ENCODE measurements around the gene PIP4K2C.
"Not testable (repeated sequence)": the region's sequence is repeated elsewhere in the genome, so short reads cannot be mapped to it uniquely, and the experiment has no call there.

Gene PIP4K2C

GRCh38 chr12:57586832-57587429 lies 4.1 kb upstream of the PIP4K2C start:
- Histone ChIP-seq H3K9me3 (ENCODE audit: insufficient read depth, low read length, severe bottlenecking) (no peaks in the 10 kb centered on the region), H4K20me1 (ENCODE audit: insufficient read depth, low read length) (no peaks in the 10 kb centered on the region), H3K27me3 (ENCODE audit: insufficient read depth, low read length, poor library complexity) (peaks cover 9% of the 10 kb centered on the region), H3K9ac (ENCODE audit: low read depth, low read length) (no peak overlapping the region), H3K36me3 (ENCODE audit: insufficient read depth, low read length) (no peaks in the 10 kb centered on the region), H2AFZ (ENCODE audit: low read depth, low read length) (no peak overlapping the region), H3K27ac (ENCODE audit: low read length) (no peak overlapping the region), H3K4me2 (ENCODE audit: insufficient read depth, low read length) (no peak overlapping the region), H3K4me3 (ENCODE audit: low read depth in 1 of 2, low read length in 2 of 2) (no peak overlapping the region), H3K4me1 (ENCODE audit: insufficient read depth, low read length) (peaks cover 25% of the 10 kb centered on the region), H3K79me2 (ENCODE audit: insufficient read depth, low read length) (peaks cover 15% of the 10 kb centered on the region)
- DNase-seq = no peak
- no peak for ATAC-seq (ENCODE audit: insufficient read depth, low read depth)
- no peak for TF ChIP-seq EZH2 (IDR thresholded peaks at IDR 0.05; ENCODE audit: borderline replicate concordance, low read depth, low read length, severe bottlenecking)
- TF ChIP-seq CTCF (IDR thresholded peaks at IDR 0.05; ENCODE audit: borderline replicate concordance, extremely low read depth, low read length, poor library complexity, severe bottlenecking) = no peak

DNA sequence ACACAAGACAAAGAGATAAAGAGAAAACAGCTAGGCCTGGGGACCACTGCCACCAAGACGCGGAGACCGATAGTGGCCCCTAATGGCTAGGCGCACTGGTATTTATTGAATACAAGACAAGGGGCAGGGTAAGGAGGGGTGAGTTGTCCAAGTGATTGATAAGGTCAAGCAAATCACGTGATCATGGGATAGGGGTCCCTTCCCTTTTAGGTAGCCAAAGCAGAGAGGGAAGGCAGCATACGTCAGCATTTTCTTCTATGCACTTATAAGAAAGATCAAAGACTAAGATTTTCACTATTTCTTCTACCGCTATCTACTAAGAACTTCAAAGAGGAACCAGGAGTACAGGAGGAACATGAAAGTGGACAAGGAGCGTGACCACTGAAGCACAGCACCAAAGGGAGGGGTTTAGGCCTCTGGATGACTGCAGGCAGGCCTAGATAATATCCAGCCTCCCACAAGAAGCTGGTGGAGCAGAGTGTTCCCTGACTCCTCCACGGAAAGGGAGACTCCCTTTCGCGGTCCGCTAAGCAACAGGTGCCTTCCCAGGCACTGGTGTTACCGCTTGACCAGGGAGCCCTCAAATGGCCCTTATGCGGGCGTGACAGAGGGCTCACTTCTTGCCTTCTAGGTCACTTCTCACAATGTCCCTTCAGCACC lies 1.9 kb upstream of the PIP4K2C start:
- not testable (repeated sequence) for H3K9ac ChIP-seq (ENCODE audit: low read depth, low read length); H3K4me2 ChIP-seq (ENCODE audit: insufficient read depth, low read length); H3K27me3 ChIP-seq (ENCODE audit: insufficient read depth, low read length, poor library complexity); H3K4me3 ChIP-seq (ENCODE audit: low read depth in 1 of 2, low read length in 2 of 2); ATAC-seq (ENCODE audit: insufficient read depth, low read depth); H3K36me3 ChIP-seq (ENCODE audit: insufficient read depth, low read length); H3K27ac ChIP-seq (ENCODE audit: low read length); H2AFZ ChIP-seq (ENCODE audit: low read depth, low read length); H4K20me1 ChIP-seq (ENCODE audit: insufficient read depth, low read length); DNase-seq; H3K9me3 ChIP-seq (ENCODE audit: insufficient read depth, low read length, severe bottlenecking)
- peaks cover 26% of the 10 kb centered on the region for H3K79me2 ChIP-seq (ENCODE audit: insufficient read depth, low read length)
- H3K4me1 ChIP-seq (ENCODE audit: insufficient read depth, low read length) = peaks cover 35% of the 10 kb centered on the region

DNA sequence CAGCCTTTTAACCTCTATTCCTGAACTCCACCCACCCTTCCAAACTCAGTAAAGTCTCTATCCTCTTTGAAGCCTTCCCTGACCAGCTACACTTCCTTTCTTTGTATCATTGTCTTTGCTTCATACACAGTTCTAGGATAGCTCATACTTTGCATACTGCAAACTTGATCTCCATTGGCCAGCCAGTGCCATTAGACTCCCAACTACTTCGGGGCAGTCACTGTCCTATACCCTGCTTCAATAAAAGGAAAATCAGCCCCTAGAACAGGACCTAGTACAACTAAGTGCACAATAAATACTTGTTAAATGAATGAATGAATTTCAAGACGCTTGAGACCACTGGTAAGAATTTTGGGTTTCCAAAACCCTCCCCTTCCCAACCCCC lies 521 bp upstream of the PIP4K2C start:
- Histone ChIP-seq H3K27ac (ENCODE audit: low read length) (peak overlapping the region; percentile 79), H3K4me3 (ENCODE audit: low read depth in 1 of 2, low read length in 2 of 2) (peak overlapping the region; percentile 82 to 90), H3K9me3 (ENCODE audit: insufficient read depth, low read length, severe bottlenecking) (no peaks in the 10 kb centered on the region), H3K4me2 (ENCODE audit: insufficient read depth, low read length) (peak overlapping the region; percentile 92), H3K9ac (ENCODE audit: low read depth, low read length) (peak overlapping the region; percentile 73), H4K20me1 (ENCODE audit: insufficient read depth, low read length) (no peaks in the 10 kb centered on the region; the same call in 1 of the 2 replicates), H3K36me3 (ENCODE audit: insufficient read depth, low read length) (peaks cover 16% of the 10 kb centered on the region; the same call in 1 of the 2 replicates), H3K4me1 (ENCODE audit: insufficient read depth, low read length) (peaks cover 35% of the 10 kb centered on the region), H2AFZ (ENCODE audit: low read depth, low read length) (peak overlapping the region; percentile 99), H3K79me2 (ENCODE audit: insufficient read depth, low read length) (peaks cover 26% of the 10 kb centered on the region), H3K27me3 (ENCODE audit: insufficient read depth, low read length, poor library complexity) (peaks cover 3% of the 10 kb centered on the region)
- TF ChIP-seq CTCF (IDR thresholded peaks at IDR 0.05; ENCODE audit: borderline replicate concordance, extremely low read depth, low read length, poor library complexity, severe bottlenecking) = no peak
- no peak for TF ChIP-seq EZH2 (IDR thresholded peaks at IDR 0.05; ENCODE audit: borderline replicate concordance, low read depth, low read length, severe bottlenecking)
- no peak for DNase-seq
- ATAC-seq (ENCODE audit: insufficient read depth, low read depth) = no peak

- peak overlapping the region; percentile 99 for H2AFZ ChIP-seq (ENCODE audit: low read depth, low read length)
- H3K4me3 ChIP-seq (ENCODE audit: low read depth in 1 of 2, low read length in 2 of 2) = peak overlapping the region; percentile 82 to 90
- ATAC-seq (ENCODE audit: insufficient read depth, low read depth) = no peak; the same call in 2 of the 3 replicates
These were observed 862 bp downstream of the PIP4K2C start for GRCh38 chr12:57591782-57592325.

More at GRCh38 chr12:57591782-57592325, 862 bp downstream of the PIP4K2C start:
- H3K4me1 ChIP-seq (ENCODE audit: insufficient read depth, low read length) = peaks cover 35% of the 10 kb centered on the region
- H3K79me2 ChIP-seq (ENCODE audit: insufficient read depth, low read length) = peaks cover 26% of the 10 kb centered on the region
- H3K27ac ChIP-seq (ENCODE audit: low read length) = peak overlapping the region; percentile 79
- DNase-seq = no peak
- no peaks in the 10 kb centered on the region for H3K27me3 ChIP-seq (ENCODE audit: insufficient read depth, low read length, poor library complexity)
- H3K4me2 ChIP-seq (ENCODE audit: insufficient read depth, low read length) = peak overlapping the region; percentile 92
- peaks cover 27% of the 10 kb centered on the region; the same call in 1 of the 2 replicates for H3K36me3 ChIP-seq (ENCODE audit: insufficient read depth, low read length)
- TF ChIP-seq EZH2 (IDR thresholded peaks at IDR 0.05; ENCODE audit: borderline replicate concordance, low read depth, low read length, severe bottlenecking) = no peak
- no peak for TF ChIP-seq CTCF (IDR thresholded peaks at IDR 0.05; ENCODE audit: borderline replicate concordance, extremely low read depth, low read length, poor library complexity, severe bottlenecking)
- no peaks in the 10 kb centered on the region; the same call in 1 of the 2 replicates for H4K20me1 ChIP-seq (ENCODE audit: insufficient read depth, low read length)
- H3K9ac ChIP-seq (ENCODE audit: low read depth, low read length) = peak overlapping the region; percentile 73
- H3K9me3 ChIP-seq (ENCODE audit: insufficient read depth, low read length, severe bottlenecking) = no peaks in the 10 kb centered on the region
